Left ventricle myocardium inferior (tissue), 1 donor: ENCODE measurements around the gene MS4A4E. TPM values are rescaled to one million over a fixed set of nuclear protein-coding genes. Genes with fewer than 3 reads are reported as not detected.

Experiments used
- DNase-seq: peaks from one replicate; pipeline ENCODE4 v3.0.0-alpha.2; 2020
- H3K27ac ChIP-seq: fragments of 200-600 bp; replicated peaks from 2 replicates; pipeline ENCODE4 v1.8.0; 2021
- H3K27me3 ChIP-seq: fragments of 200-600 bp; 2 replicates; pipeline ENCODE4 v1.8.0; 2021; ENCODE audit warnings: low read depth
- H3K36me3 ChIP-seq: fragments of 200-600 bp; 2 replicates; pipeline ENCODE4 v1.8.0; 2021
- H3K4me1 ChIP-seq: fragments of 200-600 bp; 2 replicates; pipeline ENCODE4 v1.8.0; 2021
- H3K4me3 ChIP-seq: fragments of 200-600 bp; 2 replicates; pipeline ENCODE4 v1.8.0; 2021; ENCODE audit warnings: mild to moderate bottlenecking, moderate library complexity
- H3K9me3 ChIP-seq: fragments of 200-600 bp; replicated peaks from 2 replicates; pipeline ENCODE4 v1.8.0; 2021
- intact Hi-C: fragments of 100-400 bp; cut with micrococcal nuclease; formaldehyde crosslinking; loops from one replicate; pipeline ENCODE4 v1.11.0; 2022
- total RNA-seq: library from RNA; stranded (reverse); fragmentation: NEBNext Ultra II Directional; extraction: Animal tissue kit (Norgen Biotek cat#: 25700); gene quantifications from one replicate; pipeline ENCODE4 v1.2.1, GENCODE V29; 2021
- TF ChIP-seq, protein P1 (sequence below): fragments of 200-600 bp; IDR thresholded peaks from 2 replicates; pipeline ENCODE4 v1.8.0; 2021; ENCODE audit warnings: antibody characterized with exemption, mild to moderate bottlenecking, borderline replicate concordance
- donor health status: DM: no; HTN: yes; CAD: no; lungs with severe emphysema.

The MS4A4E gene
- total RNA-seq, 1 donor from 2014 or later = 0.93 TPM

DNA sequence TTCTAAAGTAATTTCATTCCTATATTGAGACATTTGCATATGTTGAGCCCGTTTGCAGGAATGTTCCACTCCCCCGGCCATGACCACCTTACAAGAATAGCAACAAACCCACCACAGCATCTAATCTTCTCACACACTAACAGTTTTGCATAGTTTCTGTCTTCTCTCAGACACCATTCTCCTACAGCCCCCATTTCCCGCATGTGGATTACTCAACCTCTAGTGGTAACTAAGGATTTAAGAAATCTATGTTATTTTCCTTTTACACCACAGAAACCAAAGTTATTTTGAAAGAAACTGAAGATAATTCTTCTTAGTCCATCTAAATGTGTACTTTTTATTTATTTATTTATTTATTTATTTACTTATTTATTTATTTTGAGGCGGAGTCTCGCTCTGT, 2.3 kb downstream of the MS4A4E start:
- Histone ChIP-seq H3K36me3 (no peaks in the 10 kb centered on the region), H3K9me3 (no peaks in the 10 kb centered on the region), H3K27ac (no peak overlapping the region), H3K4me3 (no peak overlapping the region), H3K4me1 (no peaks in the 10 kb centered on the region), H3K27me3 (peaks cover 23% of the 10 kb centered on the region)
- intact Hi-C loops = no loop called here
- TF ChIP-seq, protein P1, sequence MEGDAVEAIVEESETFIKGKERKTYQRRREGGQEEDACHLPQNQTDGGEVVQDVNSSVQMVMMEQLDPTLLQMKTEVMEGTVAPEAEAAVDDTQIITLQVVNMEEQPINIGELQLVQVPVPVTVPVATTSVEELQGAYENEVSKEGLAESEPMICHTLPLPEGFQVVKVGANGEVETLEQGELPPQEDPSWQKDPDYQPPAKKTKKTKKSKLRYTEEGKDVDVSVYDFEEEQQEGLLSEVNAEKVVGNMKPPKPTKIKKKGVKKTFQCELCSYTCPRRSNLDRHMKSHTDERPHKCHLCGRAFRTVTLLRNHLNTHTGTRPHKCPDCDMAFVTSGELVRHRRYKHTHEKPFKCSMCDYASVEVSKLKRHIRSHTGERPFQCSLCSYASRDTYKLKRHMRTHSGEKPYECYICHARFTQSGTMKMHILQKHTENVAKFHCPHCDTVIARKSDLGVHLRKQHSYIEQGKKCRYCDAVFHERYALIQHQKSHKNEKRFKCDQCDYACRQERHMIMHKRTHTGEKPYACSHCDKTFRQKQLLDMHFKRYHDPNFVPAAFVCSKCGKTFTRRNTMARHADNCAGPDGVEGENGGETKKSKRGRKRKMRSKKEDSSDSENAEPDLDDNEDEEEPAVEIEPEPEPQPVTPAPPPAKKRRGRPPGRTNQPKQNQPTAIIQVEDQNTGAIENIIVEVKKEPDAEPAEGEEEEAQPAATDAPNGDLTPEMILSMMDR = no peak
- DNase-seq = no peak

DNA sequence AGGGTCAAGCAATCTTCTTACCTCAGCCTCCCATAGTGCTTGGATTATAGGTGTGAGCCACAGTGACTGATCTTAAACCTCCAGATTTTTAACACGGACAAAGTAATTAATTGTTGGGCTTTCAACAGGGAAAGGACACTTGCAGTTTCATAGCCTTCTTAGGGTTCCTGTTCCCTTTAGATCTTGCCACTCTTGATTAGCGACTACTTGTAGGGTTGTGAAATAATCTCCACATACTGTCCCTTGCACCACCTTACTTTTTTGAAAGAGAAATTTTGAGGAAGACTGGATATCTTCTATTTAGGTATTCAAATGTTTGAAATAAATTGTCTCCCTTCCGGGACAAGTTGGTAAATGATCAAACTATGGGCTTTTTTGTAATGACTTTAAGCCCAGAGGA, 7.6 kb downstream of the MS4A4E start:
- H3K27ac ChIP-seq = no peak overlapping the region

DNA sequence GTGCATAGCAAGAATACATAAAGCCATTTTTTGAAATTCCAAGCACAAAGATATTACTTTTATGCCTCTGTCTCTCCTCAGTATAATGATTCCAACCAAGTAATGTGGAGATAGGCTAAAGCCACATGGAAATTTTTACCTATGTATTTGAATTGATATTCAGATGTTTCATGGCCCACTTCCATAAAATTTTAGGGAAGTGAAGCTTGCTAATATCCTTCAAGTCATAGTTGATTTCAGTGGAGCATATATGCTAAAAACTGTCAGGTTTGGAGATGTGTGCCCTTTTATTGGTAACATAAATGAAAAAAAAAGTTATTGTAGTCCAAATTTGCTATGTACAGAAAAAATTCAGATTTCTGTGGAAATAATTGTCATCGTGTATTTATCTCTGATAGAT, 12.3 kb downstream of the MS4A4E start:
- Histone ChIP-seq H3K4me3 (no peak overlapping the region), H3K27me3 (no peaks in the 10 kb centered on the region), H3K4me1 (no peaks in the 10 kb centered on the region), H3K36me3 (no peaks in the 10 kb centered on the region), H3K27ac (no peak overlapping the region), H3K9me3 (peaks cover 6% of the 10 kb centered on the region)
- TF ChIP-seq, protein P1 = no peak
- intact Hi-C loops = no loop called here
- DNase-seq = no peak

More for the DNA sequence above, 7.6 kb downstream of the MS4A4E start:
- Histone ChIP-seq H3K9me3 (no peaks in the 10 kb centered on the region), H3K27me3 (peaks cover 3% of the 10 kb centered on the region), H3K36me3 (no peaks in the 10 kb centered on the region), H3K4me3 (no peak overlapping the region), H3K4me1 (no peaks in the 10 kb centered on the region)
- no peak for DNase-seq
- TF ChIP-seq, protein P1 = no peak
- intact Hi-C loops = no loop called here

DNA sequence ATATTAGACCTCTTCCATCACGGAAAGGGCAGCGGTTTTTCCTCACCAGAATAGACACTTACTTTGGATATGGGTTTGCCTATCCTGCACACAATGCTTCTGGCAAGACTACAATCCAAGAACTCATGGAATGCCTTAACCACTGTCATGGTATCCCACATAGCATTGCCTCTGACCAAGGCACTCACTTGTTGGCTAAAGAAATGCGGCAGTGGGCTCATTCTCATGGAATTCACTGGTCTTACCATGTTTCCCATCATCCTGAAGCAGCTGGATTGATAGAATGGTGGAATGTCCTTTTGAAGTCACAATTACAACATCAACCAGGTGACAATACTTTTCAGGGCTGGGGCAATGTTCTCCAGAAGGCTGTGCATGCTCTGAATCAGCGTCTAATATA, 20.8 kb downstream of the MS4A4E start:
- Histone ChIP-seq H3K27me3 (no peaks in the 10 kb centered on the region), H3K4me1 (no peaks in the 10 kb centered on the region), H3K9me3 (peaks cover 4% of the 10 kb centered on the region), H3K27ac (no peak overlapping the region), H3K36me3 (no peaks in the 10 kb centered on the region), H3K4me3 (no peak overlapping the region)
- TF ChIP-seq, protein P1 = no peak
- DNase-seq = no peak
- intact Hi-C loops = no loop called here

DNA sequence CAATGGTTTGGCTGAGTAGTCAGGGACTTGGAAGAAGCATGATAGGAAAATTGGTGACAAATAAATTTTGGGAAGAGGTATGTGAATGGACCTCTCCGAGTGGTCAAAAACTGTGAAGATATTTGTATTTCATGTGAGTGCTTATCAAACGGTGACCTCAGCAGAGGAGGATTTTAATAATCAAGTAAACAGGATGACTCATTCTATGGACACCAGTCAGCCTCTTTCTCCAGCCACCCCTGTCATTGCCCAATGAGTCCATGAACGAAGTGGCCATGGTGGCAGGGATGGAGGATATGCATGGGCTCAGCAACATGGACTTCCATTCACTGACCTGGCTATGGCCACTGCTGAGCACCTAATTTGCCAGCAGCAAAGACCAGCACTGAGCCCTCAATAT, 21.2 kb downstream of the MS4A4E start:
- H3K9me3 ChIP-seq = no peaks in the 10 kb centered on the region
- TF ChIP-seq, protein P1 = no peak
- H3K4me1 ChIP-seq = no peaks in the 10 kb centered on the region
- no peak for DNase-seq
- intact Hi-C loops = no loop called here
- H3K36me3 ChIP-seq = no peaks in the 10 kb centered on the region
- H3K4me3 ChIP-seq = no peak overlapping the region
- no peak overlapping the region for H3K27ac ChIP-seq
- H3K27me3 ChIP-seq = no peaks in the 10 kb centered on the region

DNA sequence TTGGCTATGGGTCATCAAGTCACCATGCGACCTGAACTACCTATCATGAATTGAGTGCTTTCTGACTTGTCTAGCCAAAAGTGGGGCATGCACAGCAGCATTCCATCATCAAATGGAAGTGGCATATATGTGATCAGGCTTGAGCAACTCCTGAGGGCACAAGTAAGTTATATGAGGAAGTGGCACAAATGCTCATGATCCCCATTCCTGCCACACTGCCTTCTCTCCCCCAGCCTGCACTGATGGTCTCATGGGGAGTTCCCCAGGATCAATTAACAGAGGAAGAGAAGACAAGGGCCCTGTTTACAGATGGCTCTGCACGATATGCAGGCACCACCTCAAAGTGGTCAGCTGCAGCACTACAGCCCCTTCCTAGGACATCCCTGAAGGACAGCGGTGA, 21.8 kb downstream of the MS4A4E start:
- Histone ChIP-seq H3K36me3 (no peaks in the 10 kb centered on the region), H3K9me3 (no peaks in the 10 kb centered on the region), H3K4me3 (no peak overlapping the region), H3K4me1 (no peaks in the 10 kb centered on the region), H3K27me3 (no peaks in the 10 kb centered on the region), H3K27ac (no peak overlapping the region)
- intact Hi-C loops = no loop called here
- DNase-seq = no peak
- TF ChIP-seq, protein P1 = no peak
